K562 (cell line): ENCODE data around the gene NUDT14. TPM values are rescaled to one million over a fixed set of nuclear protein-coding genes. Genes with fewer than 3 reads are reported as not detected.

Experiments
- ETV6 ChIP-seq, 3 experiments: fragments of 150-350 bp in 1 of 3; sonication (generic) in 1 of 3; formaldehyde crosslinking in 1 of 3; IDR thresholded peaks; 2 replicates each; pipeline versions ENCODE4 v1.6.1 to v1.8.0; 2014 to 2022; ENCODE audit warnings: borderline replicate concordance in 2 of 3, low read depth in 2 of 3, antibody characterized with exemption in 1 of 3, low read length in 1 of 3, mild to moderate bottlenecking in 1 of 3, missing genetic modification reagents in 1 of 3
- HOXB6 ChIP-seq: fragments of 250-450 bp; sonication (Bioruptor Pico); IDR thresholded peaks from 2 replicates; pipeline ENCODE4 v1.5.1; 2022; ENCODE audit warnings: mild to moderate bottlenecking, borderline replicate concordance
- KLF6 ChIP-seq: fragments of 250-450 bp; sonication (Bioruptor Pico); IDR thresholded peaks from 2 replicates; pipeline ENCODE4 v1.4.0; 2020; ENCODE audit warnings: mild to moderate bottlenecking, moderate library complexity, borderline replicate concordance
- MYBL2 ChIP-seq, 2 experiments: fragments of 450-650 bp in 1 of 2; sonication (generic) in 1 of 2; formaldehyde crosslinking in 1 of 2; IDR thresholded peaks; 2 replicates each; pipeline versions ENCODE4 v1.6.1 to v1.8.1; 2017 to 2022; ENCODE audit warnings: borderline replicate concordance in 1 of 2, inconsistent platforms in 1 of 2, low read depth in 1 of 2, mild to moderate bottlenecking in 1 of 2, missing genetic modification reagents in 1 of 2, moderate library complexity in 1 of 2
- NCOA6 ChIP-seq: fragments of 450-650 bp; IDR thresholded peaks from 2 replicates; pipeline ENCODE4 v1.6.1; 2017; ENCODE audit warnings: mild to moderate bottlenecking
- POU5F1 ChIP-seq: fragments of 150-350 bp; IDR thresholded peaks from 2 replicates; pipeline ENCODE4 v1.6.1; 2014; ENCODE audit warnings: borderline replicate concordance, low read length, low read depth, mild to moderate bottlenecking; ENCODE audit not compliant: partially characterized antibody
- RBM25 ChIP-seq: fragments of 200-400 bp; formaldehyde crosslinking; IDR thresholded peaks from 2 replicates; pipeline ENCODE4 v1.6.1; 2018; ENCODE audit warnings: low read length, low read depth, moderate library complexity; ENCODE audit not compliant: severe bottlenecking
- SIN3B ChIP-seq: fragments of 450-650 bp; IDR thresholded peaks from 2 replicates; pipeline ENCODE4 v1.6.1; 2017; ENCODE audit warnings: low read depth, mild to moderate bottlenecking, moderate library complexity
- SOX6 ChIP-seq: fragments of 450-650 bp; IDR thresholded peaks from 2 replicates; pipeline ENCODE4 v1.6.1; 2014; ENCODE audit warnings: mild to moderate bottlenecking
- SP1 ChIP-seq: sonication (generic); formaldehyde crosslinking; IDR thresholded peaks from 2 replicates; pipeline ENCODE4 v1.8.1; 2022; ENCODE audit warnings: mild to moderate bottlenecking, missing genetic modification reagents
- SP2 ChIP-seq: IDR thresholded peaks from 2 replicates; pipeline ENCODE4 v1.6.1; 2011; ENCODE audit warnings: mild to moderate bottlenecking, low read depth, low read length, moderate library complexity; ENCODE audit not compliant: poor library complexity, severe bottlenecking; ENCODE audit errors: extremely low read depth
- TEAD2 ChIP-seq: fragments of 450-650 bp; IDR thresholded peaks from 2 replicates; pipeline ENCODE4 v1.6.1; 2016; ENCODE audit warnings: missing genetic modification characterization, control low read depth, missing compliant biosample characterization
- TRIM28 ChIP-seq: fragments of 450-650 bp; IDR thresholded peaks from 2 replicates; pipeline ENCODE4 v1.6.1; 2017
- ZEB2 ChIP-seq: fragments of 450-650 bp; IDR thresholded peaks from 2 replicates; pipeline ENCODE4 v1.6.1; 2016
- ZFX ChIP-seq: sonication (generic); formaldehyde crosslinking; IDR thresholded peaks from 2 replicates; pipeline ENCODE4 v1.8.0; 2022; ENCODE audit warnings: mild to moderate bottlenecking, missing genetic modification reagents, moderate library complexity
- ZNF3 ChIP-seq: fragments of 250-450 bp; sonication (Bioruptor Pico); IDR thresholded peaks from 2 replicates; pipeline ENCODE4 v1.5.0; 2021; ENCODE audit warnings: mild to moderate bottlenecking, moderate library complexity
- ZNF354B ChIP-seq: fragments of 250-450 bp; sonication (Bioruptor Pico); IDR thresholded peaks from 2 replicates; pipeline ENCODE4 v1.4.0; 2020
- ZNF408 ChIP-seq: fragments of 250-450 bp; sonication (Bioruptor Pico); IDR thresholded peaks from 2 replicates; pipeline ENCODE4 v1.4.0; 2020; ENCODE audit warnings: low read depth, mild to moderate bottlenecking, moderate library complexity
- ZNF766 ChIP-seq: fragments of 200-800 bp; sonication (Bioruptor generic); conservative IDR thresholded peaks from 2 replicates; pipeline ENCODE4 v1.6.1; 2016; ENCODE audit warnings: missing genetic modification characterization, missing compliant biosample characterization
- ZNF77 ChIP-seq: fragments of 250-450 bp; sonication (Bioruptor Pico); IDR thresholded peaks from 2 replicates; pipeline ENCODE4 v1.5.0; 2020
- ZNF785 ChIP-seq: fragments of 250-450 bp; sonication (Bioruptor Pico); IDR thresholded peaks from 2 replicates; pipeline ENCODE4 v1.4.0; 2020; ENCODE audit warnings: mild to moderate bottlenecking
- ZSCAN29 ChIP-seq: fragments of 450-650 bp; IDR thresholded peaks from 2 replicates; pipeline ENCODE4 v1.6.1; 2017
- polyA plus RNA-seq, 8 experiments: library from polyadenylated mRNA; depleted of rRNA in 4 of 8; stranded (reverse) in 5 of 8; unstranded in 3 of 8; fragments of >200 nt; fragmentation: Nextera tagmentation in 2 of 8; fragmentation: Illumina TruSeq in 1 of 8; extraction: Ambion mirVana in 2 of 8; extraction: Trizol in 1 of 8; gene quantifications; 2 replicates each; pipeline versions ENCODE4 v1.2.1 to v1.2.3, GENCODE V29; 2011 to 2014; ENCODE audit warnings: inconsistent platforms in 1 of 8, missing spikeins in 1 of 8
- total RNA-seq, 7 experiments: library from RNA; depleted of rRNA in 6 of 7; stranded (reverse); fragments of >200 nt in 6 of 7; fragmentation: Illumina TruSeq in 2 of 7; extraction: Trizol in 2 of 7; gene quantifications; 2 replicates each; pipeline versions ENCODE4 v1.2.1 to v1.2.3, GENCODE V29; 2011 to 2021; ENCODE audit warnings: low replicate concordance in 1 of 7
- TF ChIP-seq, protein P1 (sequence below): sonication (generic); formaldehyde crosslinking; IDR thresholded peaks from 2 replicates; pipeline ENCODE4 v1.8.0; 2022; ENCODE audit warnings: mild to moderate bottlenecking, missing genetic modification reagents
- TF ChIP-seq, protein P2 (sequence below): fragments of 250-450 bp; sonication (Bioruptor Pico); IDR thresholded peaks from 2 replicates; pipeline ENCODE4 v1.4.0; 2020; ENCODE audit warnings: mild to moderate bottlenecking, moderate library complexity, borderline replicate concordance
- TF ChIP-seq, protein P3 (sequence below), 2 experiments: fragments of 250-450 bp in 1 of 2; fragments of 450-650 bp in 1 of 2; sonication (Bioruptor Pico) in 1 of 2; IDR thresholded peaks; 2 replicates each; pipeline versions ENCODE4 v1.6.1 to v1.8.0; 2016 to 2021; ENCODE audit warnings: mild to moderate bottlenecking in 2 of 2, moderate library complexity in 2 of 2, missing compliant biosample characterization in 1 of 2, missing genetic modification characterization in 1 of 2

Gene NUDT14
- total and polyA plus RNA-seq, 9 of the 15 experiments (the other 6 are each of a cell fraction or from before 2014, with no cell fraction given) = 0.14 to 16.3 (median 8.2) TPM

DNA sequence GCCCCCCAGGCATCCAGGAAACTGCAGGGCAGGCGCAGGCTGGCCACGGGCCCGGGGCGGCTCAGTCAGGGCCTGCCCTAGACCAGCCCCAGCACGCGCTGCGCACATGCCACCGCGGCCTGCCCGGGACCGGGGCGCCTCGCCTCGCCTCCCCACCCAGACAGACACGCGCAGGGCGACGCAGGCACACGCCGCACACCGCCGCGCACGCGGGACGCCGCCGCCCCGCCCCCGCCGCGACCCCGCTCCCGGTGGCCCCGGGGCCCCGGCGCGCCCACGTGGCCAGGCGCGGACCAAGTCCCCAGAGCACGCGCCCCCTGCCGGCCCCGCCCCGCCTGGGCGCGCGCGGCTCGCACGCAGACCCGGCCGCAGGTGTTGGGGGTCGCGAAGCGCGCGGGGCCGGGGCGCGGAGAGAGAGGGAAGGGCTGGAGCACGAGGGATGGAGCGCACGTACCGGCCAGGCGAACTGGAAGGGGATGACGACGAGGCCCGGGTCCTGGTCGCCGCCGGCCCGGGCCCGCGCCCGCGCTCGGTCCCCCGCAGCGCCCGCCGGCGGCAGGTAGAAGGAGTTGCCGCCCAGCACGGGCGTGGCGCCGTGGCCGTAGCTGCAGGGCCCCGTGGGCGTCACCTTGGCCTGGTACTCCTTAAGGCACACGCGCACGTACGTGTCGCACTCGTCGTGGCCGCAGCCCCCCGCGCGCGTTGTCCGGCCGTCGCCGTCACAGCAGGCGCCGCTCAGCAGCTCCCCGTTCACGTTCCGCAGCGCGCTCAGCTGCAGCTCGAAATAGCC lies 13.6 kb downstream of the NUDT14 start (continued):
- TF ChIP-seq SP2 (no peak), MYBL2 (IDR thresholded peaks at IDR 0.05; ENCODE audit: low read depth) (no peak), MYBL2 (CRISPR knock-in tag; IDR thresholded peaks at IDR 0.05; ENCODE audit: borderline replicate concordance) (no peak), ZNF766 (0 out of 2 replicates have a peak, but pooled peaks have one; percentile 20), SP1 (CRISPR knock-in tag) (no peak), RBM25 (no peak), KLF6 (no peak), ZNF77 (CRISPR knock-in tag) (no peak), ZNF408 (CRISPR knock-in tag) (no peak), ZFX (peak; percentile 71), HOXB6 (no peak), SOX6 (no peak), ZSCAN29 (no peak), TEAD2 (tag) (no peak), TRIM28 (no peak), POU5F1 (no peak), ZNF354B (no peak), ZNF3 (no peak), ZNF785 (CRISPR knock-in tag) (no peak), SIN3B (no peak), NCOA6 (no peak), ZEB2 (no peak), ETV6 (IDR thresholded peaks at IDR 0.05; ENCODE audit: borderline replicate concordance in 1 of 2, low read depth in 2 of 2, low read length in 1 of 2) (no peak), ETV6 (CRISPR knock-in tag; IDR thresholded peaks at IDR 0.05; ENCODE audit: borderline replicate concordance) (no peak)
- TF ChIP-seq, protein P1, sequence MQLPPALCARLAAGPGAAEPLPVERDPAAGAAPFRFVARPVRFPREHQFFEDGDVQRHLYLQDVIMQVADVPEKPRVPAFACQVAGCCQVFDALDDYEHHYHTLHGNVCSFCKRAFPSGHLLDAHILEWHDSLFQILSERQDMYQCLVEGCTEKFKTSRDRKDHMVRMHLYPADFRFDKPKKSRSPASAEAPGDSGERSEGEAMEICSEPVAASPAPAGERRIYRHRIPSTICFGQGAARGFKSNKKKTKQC (CRISPR knock-in tag) = 0 out of 2 replicates have a peak, but pooled peaks have one; percentile 45
- TF ChIP-seq, protein P2, sequence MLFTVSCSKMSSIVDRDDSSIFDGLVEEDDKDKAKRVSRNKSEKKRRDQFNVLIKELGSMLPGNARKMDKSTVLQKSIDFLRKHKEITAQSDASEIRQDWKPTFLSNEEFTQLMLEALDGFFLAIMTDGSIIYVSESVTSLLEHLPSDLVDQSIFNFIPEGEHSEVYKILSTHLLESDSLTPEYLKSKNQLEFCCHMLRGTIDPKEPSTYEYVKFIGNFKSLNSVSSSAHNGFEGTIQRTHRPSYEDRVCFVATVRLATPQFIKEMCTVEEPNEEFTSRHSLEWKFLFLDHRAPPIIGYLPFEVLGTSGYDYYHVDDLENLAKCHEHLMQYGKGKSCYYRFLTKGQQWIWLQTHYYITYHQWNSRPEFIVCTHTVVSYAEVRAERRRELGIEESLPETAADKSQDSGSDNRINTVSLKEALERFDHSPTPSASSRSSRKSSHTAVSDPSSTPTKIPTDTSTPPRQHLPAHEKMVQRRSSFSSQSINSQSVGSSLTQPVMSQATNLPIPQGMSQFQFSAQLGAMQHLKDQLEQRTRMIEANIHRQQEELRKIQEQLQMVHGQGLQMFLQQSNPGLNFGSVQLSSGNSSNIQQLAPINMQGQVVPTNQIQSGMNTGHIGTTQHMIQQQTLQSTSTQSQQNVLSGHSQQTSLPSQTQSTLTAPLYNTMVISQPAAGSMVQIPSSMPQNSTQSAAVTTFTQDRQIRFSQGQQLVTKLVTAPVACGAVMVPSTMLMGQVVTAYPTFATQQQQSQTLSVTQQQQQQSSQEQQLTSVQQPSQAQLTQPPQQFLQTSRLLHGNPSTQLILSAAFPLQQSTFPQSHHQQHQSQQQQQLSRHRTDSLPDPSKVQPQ (CRISPR knock-in tag) = no peak
- TF ChIP-seq, protein P3, sequence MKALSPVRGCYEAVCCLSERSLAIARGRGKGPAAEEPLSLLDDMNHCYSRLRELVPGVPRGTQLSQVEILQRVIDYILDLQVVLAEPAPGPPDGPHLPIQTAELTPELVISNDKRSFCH (CRISPR knock-in tag; IDR thresholded peaks at IDR 0.05) = no peak
- TF ChIP-seq, protein P3 (tag; IDR thresholded peaks at IDR 0.05) = no peak
